Astrocyte (in vitro differentiated cells and primary cell): Measurements from ENCODE around the gene PRDM15. TPM values are rescaled to one million over a fixed set of nuclear protein-coding genes. Genes with fewer than 3 reads are reported as not detected.

Experiments used
- DNase-seq: peaks from one replicate; pipeline ENCODE4 v3.0.0-alpha.2; 2010; ENCODE audit warnings: low read depth
- FAIRE-seq: peaks from 2 replicates; lab custom pipeline; 2011; peaks lifted over from hg19 to GRCh38; lab: Jason Lieb, UNC
- H2AFZ ChIP-seq: 2 replicates; pipeline ENCODE4 v1.6.0; 2012; ENCODE audit warnings: low read depth, low read length, inconsistent platforms
- H3K27ac ChIP-seq: 2 replicates; pipeline ENCODE4 v1.5.1; 2011; ENCODE audit warnings: low read depth, low read length, inconsistent platforms
- H3K27me3 ChIP-seq: 2 replicates; pipeline ENCODE4 v1.6.0; 2011; ENCODE audit warnings: low read length, inconsistent platforms; ENCODE audit not compliant: insufficient read depth
- H3K36me3 ChIP-seq: 2 replicates; pipeline ENCODE4 v1.5.1; 2011; ENCODE audit warnings: low read length, inconsistent platforms; ENCODE audit not compliant: insufficient read depth
- H3K4me1 ChIP-seq: 2 replicates; pipeline ENCODE4 v1.5.1; 2011; ENCODE audit warnings: low read length, inconsistent platforms; ENCODE audit not compliant: insufficient read depth
- H3K4me2 ChIP-seq: 2 replicates; pipeline ENCODE4 v1.6.0; 2012; ENCODE audit warnings: low read length, inconsistent platforms
- H3K4me3 ChIP-seq: 2 replicates; pipeline ENCODE4 v1.5.1; 2011; ENCODE audit warnings: low read depth, mild to moderate bottlenecking, low read length, inconsistent platforms; ENCODE audit not compliant: insufficient read depth
- H3K79me2 ChIP-seq: 2 replicates; pipeline ENCODE4 v1.6.0; 2012; ENCODE audit warnings: mild to moderate bottlenecking, low read length, inconsistent platforms; ENCODE audit not compliant: insufficient read depth
- H3K9ac ChIP-seq: 2 replicates; pipeline ENCODE4 v1.6.0; 2012; ENCODE audit warnings: mild to moderate bottlenecking, low read length, inconsistent platforms
- H3K9me3 ChIP-seq: 2 replicates; pipeline ENCODE4 v1.5.1; 2012; ENCODE audit warnings: low read depth, mild to moderate bottlenecking, low read length, inconsistent platforms; ENCODE audit not compliant: insufficient read depth
- H4K20me1 ChIP-seq: 2 replicates; pipeline ENCODE4 v1.6.0; 2012; ENCODE audit warnings: low read length, inconsistent platforms; ENCODE audit not compliant: insufficient read depth
- H3K27ac Mint-ChIP-seq: one replicate; pipeline ENCODE4 v1.8.0; 2021; ENCODE audit warnings: mild to moderate bottlenecking, mixed read lengths; ENCODE audit not compliant: unreplicated experiment
- H3K27me3 Mint-ChIP-seq: one replicate; pipeline ENCODE4 v1.8.0; 2021; ENCODE audit warnings: low read depth, mixed read lengths; ENCODE audit not compliant: unreplicated experiment
- H3K36me3 Mint-ChIP-seq: one replicate; pipeline ENCODE4 v1.8.0; 2021; ENCODE audit warnings: low read depth, mixed read lengths; ENCODE audit not compliant: unreplicated experiment
- H3K4me1 Mint-ChIP-seq: one replicate; pipeline ENCODE4 v1.8.0; 2021; ENCODE audit warnings: low read depth, mixed read lengths; ENCODE audit not compliant: unreplicated experiment
- H3K4me3 Mint-ChIP-seq: one replicate; pipeline ENCODE4 v1.8.0; 2021; ENCODE audit warnings: mild to moderate bottlenecking, moderate library complexity, mixed read lengths; ENCODE audit not compliant: unreplicated experiment
- H3K9me3 Mint-ChIP-seq: one replicate; pipeline ENCODE4 v1.8.0; 2021; ENCODE audit warnings: mild to moderate bottlenecking, mixed read lengths; ENCODE audit not compliant: unreplicated experiment
- CTCF ChIP-seq: IDR thresholded peaks from 2 replicates; pipeline ENCODE4 v1.5.1; 2011; ENCODE audit warnings: low read depth, mild to moderate bottlenecking, inconsistent platforms, low read length, moderate library complexity; ENCODE audit not compliant: insufficient read depth
- EZH2 ChIP-seq: IDR thresholded peaks from 2 replicates; pipeline ENCODE4 v1.6.1; 2012; ENCODE audit warnings: mild to moderate bottlenecking, low read length, inconsistent platforms; ENCODE audit not compliant: insufficient read depth
- total RNA-seq: library from RNA; stranded (reverse); gene quantifications from 2 replicates; pipeline ENCODE4 v1.2.1, GENCODE V29; 2021

PRDM15 gene
- total RNA-seq, 1 donor from 2014 or later, result 6.8 TPM

DNA sequence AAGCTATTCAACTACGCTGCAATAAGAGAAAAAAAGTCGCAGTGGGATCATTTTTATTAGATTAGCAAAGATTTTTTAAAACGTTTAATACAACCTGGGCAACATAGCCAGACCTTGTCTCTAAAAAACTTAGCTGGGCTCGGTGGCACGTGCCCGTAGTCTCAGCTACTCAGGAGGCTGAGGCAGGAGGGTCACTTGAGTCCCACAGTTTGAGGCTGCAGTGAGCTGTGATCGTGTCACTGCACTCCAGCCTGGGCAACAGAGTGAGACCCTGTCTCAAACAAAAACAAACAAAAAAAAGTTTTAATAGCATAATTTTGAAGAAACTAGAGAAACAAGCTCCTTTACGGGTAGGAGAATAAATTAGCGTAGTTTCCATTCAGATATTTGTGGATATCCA, 1.0 kb upstream of the PRDM15 start:
- Mint-ChIP-seq H3K27me3 (peaks cover 3% of the 10 kb centered on the region), H3K36me3 (no peaks in the 10 kb centered on the region), H3K9me3 (no peaks in the 10 kb centered on the region), H3K4me3 (peak overlapping the region; percentile 88), H3K27ac (peak overlapping the region; percentile 94), H3K4me1 (peaks cover 4% of the 10 kb centered on the region)
- peak overlapping the region; percentile 91 for H3K27ac ChIP-seq
- no peak overlapping the region for H3K9ac ChIP-seq
- TF ChIP-seq EZH2, result no peak
- no peak for TF ChIP-seq CTCF
- H3K79me2 ChIP-seq, result peaks cover 34% of the 10 kb centered on the region
- peak overlapping the region; percentile 96 for H3K4me2 ChIP-seq
- no peaks in the 10 kb centered on the region for H3K9me3 ChIP-seq
- FAIRE-seq (no peak), DNase-seq (no peak)
- H3K27me3 ChIP-seq, result no peaks in the 10 kb centered on the region
- peaks cover 17% of the 10 kb centered on the region for H3K4me1 ChIP-seq
- H4K20me1 ChIP-seq, result peaks cover 21% of the 10 kb centered on the region
- no peak overlapping the region for H2AFZ ChIP-seq
- H3K36me3 ChIP-seq, result no peaks in the 10 kb centered on the region
- H3K4me3 ChIP-seq, result no peak overlapping the region

DNA sequence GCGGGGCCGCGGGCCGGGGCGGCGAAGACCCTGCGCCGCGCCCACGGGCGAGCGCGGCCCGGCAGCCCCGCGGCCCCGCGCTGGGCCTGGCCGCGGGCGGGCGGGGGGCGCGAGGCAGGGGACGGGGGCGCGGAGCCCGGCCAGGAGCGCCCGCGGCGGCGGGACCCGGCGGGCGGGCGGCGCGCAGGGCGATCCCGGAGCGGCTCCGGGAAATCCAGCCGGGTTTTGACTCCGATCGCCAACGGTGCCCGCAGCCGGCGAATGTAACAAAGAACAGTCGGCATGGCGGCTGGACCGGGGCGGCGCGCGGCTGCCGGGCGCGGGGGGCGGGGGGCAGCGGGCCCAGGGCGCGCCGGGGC, 334 bp downstream of the PRDM15 start:
- Mint-ChIP-seq H3K9me3 (no peaks in the 10 kb centered on the region), H3K36me3 (no peaks in the 10 kb centered on the region), H3K4me1 (peaks cover 4% of the 10 kb centered on the region), H3K27ac (no peak overlapping the region), H3K4me3 (no peak overlapping the region), H3K27me3 (no peaks in the 10 kb centered on the region)
- FAIRE-seq (no peak), DNase-seq (peak; percentile 85)
- H3K9ac ChIP-seq, result peak overlapping the region; percentile 94
- peaks cover 17% of the 10 kb centered on the region for H3K4me1 ChIP-seq
- H3K27ac ChIP-seq, result peak overlapping the region; percentile 91
- TF ChIP-seq CTCF (no peak), EZH2 (no peak)
- H2AFZ ChIP-seq, result no peak overlapping the region
- H3K4me2 ChIP-seq, result peak overlapping the region; percentile 92
- peaks cover 25% of the 10 kb centered on the region for H4K20me1 ChIP-seq
- H3K36me3 ChIP-seq, result no peaks in the 10 kb centered on the region
- peaks cover 45% of the 10 kb centered on the region for H3K79me2 ChIP-seq
- no peaks in the 10 kb centered on the region for H3K9me3 ChIP-seq
- no peaks in the 10 kb centered on the region for H3K27me3 ChIP-seq
- peak overlapping the region; percentile 87 for H3K4me3 ChIP-seq

DNA sequence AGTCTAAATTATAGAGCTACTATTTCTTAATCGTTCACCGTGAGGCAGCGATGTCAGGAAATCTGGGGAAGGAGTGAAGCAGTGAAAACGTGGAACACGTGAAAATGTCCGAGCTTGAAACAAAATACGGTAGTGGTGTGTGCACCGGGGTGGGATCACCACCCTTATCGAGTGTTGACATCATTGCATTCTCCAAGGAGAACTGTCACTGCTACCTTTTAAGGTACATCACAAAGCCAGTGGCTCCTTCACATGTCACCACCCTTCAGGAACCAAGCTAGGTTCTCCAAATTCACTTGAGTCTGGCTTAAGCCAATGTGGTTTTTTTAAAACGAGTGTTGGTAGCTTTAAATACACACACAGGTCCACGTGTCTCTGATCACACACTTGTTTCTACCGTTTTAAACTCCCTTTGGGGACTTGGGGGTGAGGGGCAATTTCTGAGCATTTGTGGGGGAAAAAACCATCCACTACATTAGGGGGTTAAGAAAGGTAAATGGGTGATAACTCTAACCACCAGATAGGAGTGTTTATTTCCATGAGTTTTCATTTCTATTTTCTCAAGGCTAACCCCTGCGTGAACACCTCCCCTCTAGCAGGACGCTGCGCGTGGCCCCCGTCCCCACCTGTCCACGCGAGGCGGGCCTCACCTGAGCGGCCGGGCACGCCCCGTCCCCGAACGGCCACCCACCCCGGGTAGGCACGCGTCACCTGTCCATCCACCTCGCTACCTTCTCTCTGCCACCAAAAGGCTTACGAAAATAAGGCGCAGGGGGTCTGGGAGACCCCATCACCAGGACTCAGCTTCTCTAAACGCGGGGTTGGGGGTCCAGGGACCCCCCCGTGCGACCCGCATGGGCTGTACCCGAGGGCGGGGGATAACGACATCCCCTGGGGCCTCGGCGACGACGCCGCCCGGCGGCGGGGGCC, 978 bp downstream of the PRDM15 start:
- H3K9me3 ChIP-seq, result no peaks in the 10 kb centered on the region
- peaks cover 46% of the 10 kb centered on the region for H3K79me2 ChIP-seq
- H2AFZ ChIP-seq, result peak overlapping the region; percentile 74
- H3K27ac ChIP-seq, result peak overlapping the region; percentile 60
- no peaks in the 10 kb centered on the region for H3K36me3 Mint-ChIP-seq
- peak overlapping the region; percentile 94 for H3K9ac ChIP-seq
- peaks cover 4% of the 10 kb centered on the region for H3K4me1 Mint-ChIP-seq
- H3K36me3 ChIP-seq, result no peaks in the 10 kb centered on the region
- H4K20me1 ChIP-seq, result peaks cover 31% of the 10 kb centered on the region
- H3K4me2 ChIP-seq, result peak overlapping the region; percentile 92
- peak overlapping the region; percentile 53 for H3K27ac Mint-ChIP-seq
- no peaks in the 10 kb centered on the region for H3K9me3 Mint-ChIP-seq
- FAIRE-seq (no peak), DNase-seq (peak; percentile 63)
- peak overlapping the region; percentile 87 for H3K4me3 ChIP-seq
- peak overlapping the region; percentile 90 for H3K4me3 Mint-ChIP-seq
- TF ChIP-seq EZH2, result no peak
- TF ChIP-seq CTCF, result no peak
- H3K27me3 Mint-ChIP-seq, result no peaks in the 10 kb centered on the region
- no peaks in the 10 kb centered on the region for H3K27me3 ChIP-seq
- H3K4me1 ChIP-seq, result peaks cover 17% of the 10 kb centered on the region
